Neural cell (in vitro differentiated cells): Measurements from ENCODE around the gene UBE2L3.

Experiments
- CTCF ChIP-seq: fragments of 450-650 bp; IDR thresholded peaks from 2 replicates; pipeline ENCODE4 v1.5.1; 2014; ENCODE audit warnings: antibody characterized with exemption, mild to moderate bottlenecking, moderate library complexity; ENCODE audit not compliant: poor library complexity, severe bottlenecking
- EP300 ChIP-seq: fragments of 450-650 bp; conservative IDR thresholded peaks from 2 replicates; pipeline ENCODE4 v1.6.1; 2014; ENCODE audit warnings: antibody characterized with exemption, mild to moderate bottlenecking, moderate library complexity; ENCODE audit not compliant: poor library complexity, severe bottlenecking
- EZH2 ChIP-seq: fragments of 200-600, 300-800 bp; shearing (Covaris generic), sonication (generic); IDR thresholded peaks from 2 replicates; pipeline ENCODE4 v1.6.1; 2014; ENCODE audit warnings: antibody characterized with exemption, low read length, borderline replicate concordance, mild to moderate bottlenecking; ENCODE audit not compliant: insufficient read depth, poor library complexity, severe bottlenecking
- MXI1 ChIP-seq: fragments of 450-650 bp; conservative IDR thresholded peaks from 2 replicates; pipeline ENCODE4 v1.6.1; 2014; ENCODE audit warnings: antibody characterized with exemption, mild to moderate bottlenecking; ENCODE audit not compliant: poor library complexity, severe bottlenecking
- POLR2AphosphoS5 ChIP-seq: IDR thresholded peaks from 2 replicates; pipeline ENCODE4 v1.6.1; 2012
- RAD21 ChIP-seq: fragments of 450-650 bp; conservative IDR thresholded peaks from 2 replicates; pipeline ENCODE4 v1.6.1; 2014; ENCODE audit warnings: antibody characterized with exemption, mild to moderate bottlenecking, moderate library complexity
- TAF1 ChIP-seq: IDR thresholded peaks from 2 replicates; pipeline ENCODE4 v1.6.1; 2012; ENCODE audit warnings: low read depth
- TF ChIP-seq, protein P1 (sequence below): IDR thresholded peaks from 2 replicates; pipeline ENCODE4 v1.6.1; 2012; ENCODE audit warnings: borderline replicate concordance

DNA sequence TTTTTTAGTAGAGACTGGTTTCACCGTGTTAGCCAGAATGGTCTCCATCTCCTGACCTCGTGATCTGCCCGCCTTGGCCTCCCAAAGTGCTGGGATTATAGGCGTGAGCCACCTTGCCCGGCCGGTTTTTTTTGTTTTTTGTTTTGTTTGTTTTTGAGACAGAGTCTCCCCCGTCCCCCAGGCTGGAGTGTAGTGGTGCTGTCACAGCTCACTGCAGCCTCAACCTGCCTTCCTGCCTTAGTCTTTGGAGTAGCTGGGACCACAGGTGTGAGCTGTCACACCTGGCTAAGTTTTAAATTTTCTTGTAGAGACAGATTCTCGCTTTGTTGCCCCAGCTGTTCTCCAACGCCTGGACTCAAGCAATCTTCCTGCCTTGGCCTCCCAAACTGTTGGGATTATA lies 101.5 kb downstream of the UBE2L3 start:
- no peak for TF ChIP-seq CTCF
- TF ChIP-seq EP300 = no peak
- no peak for TF ChIP-seq MXI1
- TF ChIP-seq POLR2AphosphoS5 = no peak
- TF ChIP-seq EZH2 = no peak
- no peak for TF ChIP-seq RAD21
- TF ChIP-seq TAF1 = no peak
- TF ChIP-seq, protein P1, sequence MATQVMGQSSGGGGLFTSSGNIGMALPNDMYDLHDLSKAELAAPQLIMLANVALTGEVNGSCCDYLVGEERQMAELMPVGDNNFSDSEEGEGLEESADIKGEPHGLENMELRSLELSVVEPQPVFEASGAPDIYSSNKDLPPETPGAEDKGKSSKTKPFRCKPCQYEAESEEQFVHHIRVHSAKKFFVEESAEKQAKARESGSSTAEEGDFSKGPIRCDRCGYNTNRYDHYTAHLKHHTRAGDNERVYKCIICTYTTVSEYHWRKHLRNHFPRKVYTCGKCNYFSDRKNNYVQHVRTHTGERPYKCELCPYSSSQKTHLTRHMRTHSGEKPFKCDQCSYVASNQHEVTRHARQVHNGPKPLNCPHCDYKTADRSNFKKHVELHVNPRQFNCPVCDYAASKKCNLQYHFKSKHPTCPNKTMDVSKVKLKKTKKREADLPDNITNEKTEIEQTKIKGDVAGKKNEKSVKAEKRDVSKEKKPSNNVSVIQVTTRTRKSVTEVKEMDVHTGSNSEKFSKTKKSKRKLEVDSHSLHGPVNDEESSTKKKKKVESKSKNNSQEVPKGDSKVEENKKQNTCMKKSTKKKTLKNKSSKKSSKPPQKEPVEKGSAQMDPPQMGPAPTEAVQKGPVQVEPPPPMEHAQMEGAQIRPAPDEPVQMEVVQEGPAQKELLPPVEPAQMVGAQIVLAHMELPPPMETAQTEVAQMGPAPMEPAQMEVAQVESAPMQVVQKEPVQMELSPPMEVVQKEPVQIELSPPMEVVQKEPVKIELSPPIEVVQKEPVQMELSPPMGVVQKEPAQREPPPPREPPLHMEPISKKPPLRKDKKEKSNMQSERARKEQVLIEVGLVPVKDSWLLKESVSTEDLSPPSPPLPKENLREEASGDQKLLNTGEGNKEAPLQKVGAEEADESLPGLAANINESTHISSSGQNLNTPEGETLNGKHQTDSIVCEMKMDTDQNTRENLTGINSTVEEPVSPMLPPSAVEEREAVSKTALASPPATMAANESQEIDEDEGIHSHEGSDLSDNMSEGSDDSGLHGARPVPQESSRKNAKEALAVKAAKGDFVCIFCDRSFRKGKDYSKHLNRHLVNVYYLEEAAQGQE = no peak
